ENCODE results near the gene BACE2. TPM values are rescaled to one million over a fixed set of nuclear protein-coding genes. Genes with fewer than 3 reads are reported as not detected.

Gene BACE2
- 28.0 TPM for polyA plus RNA-seq (ENCODE audit: insufficient read length)
- long read RNA-seq, donor 1, transcript BACE2-202 (9 exons, 2,993 nt), result major isoform, 6 of 12 reads
- long read RNA-seq, donor 1, partial matches to known transcripts, result 5 of 12 reads
- long read RNA-seq, donor 1, other reads (novel, unspliced or antisense), result 0 of 12 reads
- long read RNA-seq, donor 2, transcript BACE2-202 (9 exons, 2,993 nt), result major isoform, 6 of 6 reads
- long read RNA-seq, donor 2, partial matches to known transcripts, result 0 of 6 reads
- long read RNA-seq, donor 2, other reads (novel, unspliced or antisense), result 0 of 6 reads
- long read RNA-seq, donor 3, partial matches to known transcripts, result 0 of 3 reads
- long read RNA-seq, donor 3, other reads (novel, unspliced or antisense), result 0 of 3 reads
- long read RNA-seq, donor 4, result 0 reads
- long read RNA-seq, donor 5, transcript BACE2-202 (9 exons, 2,993 nt), result major isoform, 8 of 14 reads
- long read RNA-seq, donor 5, partial matches to known transcripts, result 6 of 14 reads
- long read RNA-seq, donor 5, other reads (novel, unspliced or antisense), result 0 of 14 reads
- long read RNA-seq, donor 6, partial matches to known transcripts, result 8 of 12 reads
- long read RNA-seq, donor 6, other reads (novel, unspliced or antisense), result 0 of 12 reads
- long read RNA-seq, donor 7, transcript BACE2-202 (9 exons, 2,993 nt), result major isoform, 8 of 10 reads
- long read RNA-seq, donor 7, partial matches to known transcripts, result 0 of 10 reads
- long read RNA-seq, donor 7, other reads (novel, unspliced or antisense), result 0 of 10 reads
- long read RNA-seq, donor 8, partial matches to known transcripts, result 0 of 3 reads
- long read RNA-seq, donor 8, other reads (novel, unspliced or antisense), result 0 of 3 reads

- peak; percentile 59 for DNase-seq
Measured at GRCh38 chr21:41167348-41168342, at the start of gene BACE2. Gene BACE2 (plus strand): TSS chr21:41168160. CDS start chr21:41168264, 104 bp downstream.

- DNase-seq, result no peak
Measured at GRCh38 chr21:41119901-41120300, 48.1 kb upstream of the BACE2 start.

- no peak for DNase-seq
Measured at GRCh38 chr21:41120997-41121396, 47.0 kb upstream of the BACE2 start.

GRCh38 chr21:41121785-41122415 is 46.1 kb upstream of the BACE2 start:
- DNase-seq, result peak; percentile 78

GRCh38 chr21:41124641-41125201 is 43.2 kb upstream of the BACE2 start:
- no peak for DNase-seq

GRCh38 chr21:41128981-41129380 is 39.0 kb upstream of the BACE2 start:
- DNase-seq, result no peak

GRCh38 chr21:41130883-41131282 is 37.1 kb upstream of the BACE2 start:
- no peak for DNase-seq

GRCh38 chr21:41133874-41134522 is 34.0 kb upstream of the BACE2 start:
- DNase-seq, result peak; percentile 19

- no peak for DNase-seq
Measured at GRCh38 chr21:41135746-41136145, 32.2 kb upstream of the BACE2 start.

- DNase-seq, result no peak
Measured at GRCh38 chr21:41136286-41136685, 31.7 kb upstream of the BACE2 start.

GRCh38 chr21:41137401-41137800 is 30.6 kb upstream of the BACE2 start:
- DNase-seq, result no peak

- no peak for DNase-seq
Measured at GRCh38 chr21:41137889-41138288, 30.1 kb upstream of the BACE2 start.

- no peak for DNase-seq
Measured at GRCh38 chr21:41138711-41139110, 29.2 kb upstream of the BACE2 start.

- no peak for DNase-seq
Measured at GRCh38 chr21:41139275-41139674, 28.7 kb upstream of the BACE2 start.

GRCh38 chr21:41139951-41140350 is 28.0 kb upstream of the BACE2 start:
- DNase-seq, result no peak

- no peak for DNase-seq
Measured at GRCh38 chr21:41141031-41141457, 26.9 kb upstream of the BACE2 start.

GRCh38 chr21:41142051-41142795 is 25.7 kb upstream of the BACE2 start:
- DNase-seq, result no peak

- DNase-seq, result no peak
Measured at GRCh38 chr21:41143596-41144325, 24.2 kb upstream of the BACE2 start.

All from left kidney (tissue), 8 donors.